GM19455 (cell line): ENCODE measurements around the gene STAT5B.

Source experiments
- ATAC-seq: cut with Tn5 transposase; IDR thresholded peaks from one replicate; pipeline ENCODE4 v1.9.1; 2021; ENCODE audit not compliant: unreplicated experiment

STAT5B gene

DNA sequence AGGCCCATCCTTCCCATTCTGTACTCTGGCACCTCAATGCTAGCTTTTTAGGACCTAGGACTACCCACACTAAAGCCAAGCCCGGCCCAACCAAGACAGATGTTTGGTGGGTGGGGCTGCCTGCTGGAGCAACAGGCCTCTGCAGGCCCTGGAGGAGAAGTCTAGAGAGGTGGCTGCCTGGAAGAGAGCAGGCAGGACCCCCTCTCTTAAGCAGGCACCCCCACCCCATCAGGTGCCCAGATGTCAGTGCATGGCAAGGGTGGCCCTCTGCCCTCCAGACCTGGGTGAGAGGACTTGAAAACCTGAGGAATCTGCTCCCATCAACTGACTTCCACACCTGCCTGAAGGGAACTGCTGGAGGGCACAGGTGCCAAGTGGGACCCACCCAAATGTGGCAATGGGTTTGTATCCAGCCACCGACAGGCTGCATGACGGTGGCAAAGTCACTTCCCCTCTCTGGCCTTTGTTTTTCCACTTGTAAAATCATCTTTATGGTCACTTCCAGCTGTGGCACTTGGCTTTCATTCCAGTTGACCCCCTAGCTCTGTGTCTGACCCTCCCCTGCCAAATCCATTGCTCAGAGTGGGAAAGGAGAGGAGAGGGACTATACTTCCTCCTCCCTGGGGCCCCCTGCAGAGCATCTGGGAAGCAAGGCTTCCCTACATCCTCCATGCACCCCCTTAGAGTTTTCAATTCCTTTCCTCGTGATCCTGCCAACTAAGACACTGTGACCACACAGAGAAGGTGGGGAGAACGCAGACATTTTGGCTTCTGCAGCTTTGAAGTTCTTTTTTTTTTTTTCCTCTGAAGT, 10.4 kb upstream of the STAT5B start:
- ATAC-seq: no peak

- ATAC-seq: no peak
Observed at GRCh38 chr17:42285346-42286050, 9.3 kb upstream of the STAT5B start.

- no peak for ATAC-seq
Observed at GRCh38 chr17:42284566-42284965, 8.4 kb upstream of the STAT5B start.

GRCh38 chr17:42284024-42284369, 7.8 kb upstream of the STAT5B start:
- no peak for ATAC-seq

DNA sequence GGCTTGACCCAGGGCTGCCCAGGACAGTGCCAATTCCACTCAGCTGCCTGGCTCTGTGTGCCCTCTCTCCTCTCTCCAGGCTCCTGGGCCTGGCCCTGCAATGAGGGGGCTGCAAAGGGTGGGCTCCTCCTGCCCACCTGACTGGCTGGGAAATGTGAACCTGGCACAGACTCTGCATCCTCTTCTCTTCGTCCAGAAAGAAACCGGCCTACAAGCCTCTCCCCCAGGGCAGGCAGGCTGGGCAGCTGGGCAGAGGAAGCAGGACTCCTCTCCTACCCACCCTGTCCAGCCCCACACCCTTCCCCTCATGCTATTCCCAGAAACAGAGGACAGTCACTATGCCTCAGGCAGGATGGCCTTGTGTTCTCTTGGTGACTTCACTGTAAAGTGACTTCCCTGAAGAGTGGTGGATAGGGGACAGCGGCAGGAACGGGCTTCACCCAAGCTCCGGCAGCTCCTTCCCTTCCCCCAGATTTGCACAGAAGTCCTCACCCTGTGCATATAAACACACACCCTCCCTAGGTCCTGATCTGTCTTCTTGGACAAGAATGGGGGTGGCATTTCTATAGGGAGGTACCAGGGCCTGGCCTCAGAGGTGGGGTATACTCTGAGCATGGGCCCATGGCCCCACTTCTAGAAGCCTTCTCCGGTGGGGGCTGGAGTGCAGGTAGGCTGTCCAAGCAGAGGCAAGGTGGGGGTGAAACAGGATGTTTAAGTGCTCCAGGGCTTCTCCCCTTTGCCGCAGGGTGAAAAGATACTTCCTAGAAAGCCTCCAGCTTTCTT, 7.2 kb upstream of the STAT5B start:
- ATAC-seq: no peak

DNA sequence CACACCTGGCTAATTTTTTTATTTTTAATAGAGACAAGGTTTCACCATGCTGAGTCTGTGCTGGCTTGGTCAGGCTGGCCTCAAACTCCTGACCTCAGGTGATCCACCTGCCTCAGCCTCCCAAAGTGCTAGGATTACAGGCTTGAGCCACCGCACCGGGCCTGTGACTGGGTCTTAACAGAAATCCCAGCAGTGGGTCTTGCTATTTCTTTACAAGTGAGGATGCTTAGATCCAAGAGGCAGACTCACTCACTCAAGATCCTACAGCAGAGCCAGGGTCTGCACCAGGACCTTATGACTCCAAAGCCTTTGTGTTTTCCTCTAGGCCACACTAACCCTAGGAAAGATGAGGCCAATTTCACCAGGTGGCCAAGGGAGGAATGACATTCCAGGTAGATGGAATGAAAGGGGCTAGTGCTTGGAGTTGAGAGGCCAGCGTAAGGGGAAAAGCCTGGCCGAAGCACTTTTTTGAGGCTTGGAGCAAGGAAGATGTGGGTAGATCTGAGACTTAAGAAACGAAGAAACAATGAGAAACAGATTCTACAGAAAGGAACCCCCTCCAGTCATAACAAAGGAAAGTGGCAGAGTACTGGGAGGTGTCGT, 6.4 kb upstream of the STAT5B start:
- no peak for ATAC-seq

DNA sequence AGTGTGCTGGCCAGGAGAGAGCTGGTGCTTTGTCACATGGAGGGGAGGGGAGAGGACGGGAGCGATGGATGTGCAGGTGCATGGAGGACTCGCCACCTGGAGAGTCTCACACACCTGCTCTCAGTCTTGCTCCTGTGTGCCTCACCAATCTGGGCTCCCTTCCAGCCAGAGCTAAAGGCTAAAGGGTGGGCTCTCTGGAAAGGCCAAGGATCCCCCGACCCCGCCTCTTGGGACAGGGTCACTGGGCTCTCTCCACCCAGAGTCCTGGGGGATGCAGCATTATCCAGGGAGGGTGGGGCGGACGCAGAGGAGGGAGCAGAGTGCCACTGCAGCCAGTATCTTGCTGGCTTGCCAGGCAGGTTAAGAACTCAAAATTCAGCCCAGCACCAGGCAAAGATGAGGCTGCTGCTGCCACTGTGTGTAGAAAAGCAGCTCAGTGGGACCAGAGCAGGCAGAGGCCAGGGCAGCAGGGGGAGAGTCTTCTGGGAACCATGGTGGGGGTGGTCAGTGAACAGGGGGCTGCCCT, 5.4 kb upstream of the STAT5B start:
- ATAC-seq: no peak

- ATAC-seq: no peak
Observed at GRCh38 chr17:42279776-42280630, 3.8 kb upstream of the STAT5B start.

- no peak for ATAC-seq
Observed at GRCh38 chr17:42277342-42277712, 1.1 kb upstream of the STAT5B start.

DNA sequence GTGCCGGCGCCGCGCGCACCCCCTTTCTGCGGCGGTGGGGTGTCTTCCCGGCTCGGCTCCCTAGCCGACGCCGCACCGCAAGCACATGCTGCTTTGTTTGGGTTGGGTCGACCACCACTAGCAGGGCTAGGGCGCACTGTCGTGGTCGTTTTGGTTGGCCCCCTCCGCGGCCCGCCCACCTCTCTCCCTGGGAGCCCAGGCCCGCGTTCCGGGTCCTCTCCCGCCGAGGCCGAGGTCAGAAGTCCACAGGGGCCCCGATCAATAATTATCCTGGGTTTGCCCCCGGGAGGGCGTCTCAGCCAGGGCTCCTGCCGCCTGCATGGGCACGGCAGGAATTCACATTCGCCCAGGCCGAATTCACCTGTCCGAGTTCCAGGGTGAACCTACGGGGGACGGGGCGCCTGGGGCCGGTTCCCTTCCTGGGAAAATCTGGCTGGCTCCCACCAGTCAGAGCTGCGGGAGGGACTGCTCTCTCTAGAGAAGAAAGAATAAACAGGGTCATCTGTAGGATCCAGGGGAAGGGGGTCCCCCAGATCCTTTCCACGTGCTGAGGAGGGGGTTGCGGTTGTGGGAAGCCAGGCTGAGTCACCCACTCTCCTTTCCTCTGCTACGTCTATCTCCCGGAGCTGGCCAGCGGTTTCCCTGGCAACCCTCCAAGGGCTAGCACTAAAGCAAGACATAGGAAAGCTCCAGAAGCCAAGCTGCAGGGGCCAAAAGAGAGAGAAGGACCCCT, 584 bp upstream of the STAT5B start:
- ATAC-seq: no peak

GRCh38 chr17:42275527-42276358, 448 bp downstream of the STAT5B start:
- no peak for ATAC-seq

GRCh38 chr17:42274812-42275526, 1.2 kb downstream of the STAT5B start:
- no peak for ATAC-seq

- ATAC-seq: no peak
Observed at GRCh38 chr17:42274253-42274542, 2.0 kb downstream of the STAT5B start.

- ATAC-seq: no peak
Observed at GRCh38 chr17:42273474-42274252, 2.5 kb downstream of the STAT5B start.

GRCh38 chr17:42272162-42272907, 3.9 kb downstream of the STAT5B start:
- ATAC-seq: no peak

- ATAC-seq: no peak
Observed at GRCh38 chr17:42271779-42272035, 4.5 kb downstream of the STAT5B start.
